Calu3 (cell line): ENCODE measurements around the gene CNTNAP2. TPM values are rescaled to one million over a fixed set of nuclear protein-coding genes. Genes with fewer than 3 reads are reported as not detected.

ENCODE experiments used
- BruUV-seq: library from RNA; stranded (reverse); fragments of 400-500 nt; replicated peaks from 2 replicates; lab custom pipeline; 2021; lab: Mats Ljungman, UMichigan
- CTCF ChIA-PET: fragments of 300-600 bp; sonication (Branson Sonifier 250); formaldehyde crosslinking; loops from one replicate; lab custom pipeline; 2022; ENCODE audit warnings: antibody characterized with exemption; lab: Charles Lee
- DNase-seq: peaks from one replicate; pipeline ENCODE4 v3.0.0; 2022
- H3K27ac Mint-ChIP-seq: one replicate; pipeline ENCODE4 v1.8.0; 2022; ENCODE audit warnings: mixed read lengths; ENCODE audit not compliant: unreplicated experiment
- H3K27me3 Mint-ChIP-seq: one replicate; pipeline ENCODE4 v1.8.0; 2022; ENCODE audit warnings: mixed read lengths; ENCODE audit not compliant: unreplicated experiment
- H3K36me3 Mint-ChIP-seq: one replicate; pipeline ENCODE4 v1.8.0; 2022; ENCODE audit warnings: mild to moderate bottlenecking, moderate library complexity, mixed read lengths; ENCODE audit not compliant: insufficient read depth, unreplicated experiment
- H3K4me1 Mint-ChIP-seq: one replicate; pipeline ENCODE4 v1.8.0; 2022; ENCODE audit warnings: mild to moderate bottlenecking, low read depth, mixed read lengths; ENCODE audit not compliant: unreplicated experiment
- H3K4me3 Mint-ChIP-seq: one replicate; pipeline ENCODE4 v1.8.0; 2022; ENCODE audit warnings: mild to moderate bottlenecking, low read depth, moderate library complexity, mixed read lengths; ENCODE audit not compliant: unreplicated experiment
- H3K9me3 Mint-ChIP-seq: one replicate; pipeline ENCODE4 v1.8.0; 2022; ENCODE audit warnings: low read depth, mixed read lengths; ENCODE audit not compliant: unreplicated experiment
- intact Hi-C: fragments of 100-400 bp; cut with micrococcal nuclease; formaldehyde crosslinking; loops from one replicate; pipeline ENCODE4 v1.10.0; 2022; ENCODE audit not compliant: unreplicated experiment
- total RNA-seq: library from RNA; stranded (reverse); gene quantifications from 2 replicates; pipeline ENCODE4 v1.2.3, GENCODE V29; 2022
- TF ChIP-seq, protein P1 (sequence below): fragments of 200-600 bp; IDR thresholded peaks from one replicate; pipeline ENCODE4 v1.8.0; 2022; ENCODE audit warnings: antibody characterized with exemption; ENCODE audit not compliant: unreplicated experiment

CNTNAP2 gene
- total RNA-seq, 1 experiment from 2014 or later = 1.1 TPM

DNA sequence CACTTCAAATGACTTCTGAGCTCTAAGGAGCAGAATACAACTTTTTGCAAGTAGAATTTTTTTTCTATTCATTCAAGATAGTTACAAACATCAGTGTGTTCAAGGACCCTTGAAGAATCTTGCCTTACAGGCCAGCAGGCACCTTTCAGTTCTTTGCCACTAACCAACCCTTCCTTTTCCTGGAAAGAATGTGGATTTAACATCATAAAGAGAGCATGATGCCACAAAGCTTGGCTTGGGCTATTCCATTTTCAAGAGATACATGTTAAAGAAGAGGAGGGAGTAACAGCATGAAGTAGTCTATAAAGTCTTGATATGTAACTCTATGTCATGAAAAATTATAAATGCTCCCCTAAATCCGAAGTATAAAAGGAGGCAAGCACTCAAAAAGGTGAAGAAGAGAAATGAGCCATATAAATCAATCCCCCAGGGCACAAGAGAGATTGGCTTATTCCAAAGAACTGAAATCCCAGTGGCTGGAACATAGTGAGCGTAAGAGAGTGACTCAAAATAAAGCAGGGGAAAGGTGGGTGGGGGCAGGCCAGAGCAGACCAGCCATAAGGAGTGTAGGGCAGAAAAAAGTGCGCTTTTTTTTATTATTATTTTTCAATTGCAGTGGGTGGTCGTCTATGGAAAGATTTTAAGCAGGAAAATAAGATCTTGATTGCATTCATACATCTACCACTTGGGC lies 1448.3 kb downstream of the CNTNAP2 start:
- H3K27ac Mint-ChIP-seq = no peak overlapping the region
- intact Hi-C loops = no loop called here
- no peaks in the 10 kb centered on the region for H3K36me3 Mint-ChIP-seq
- no peak overlapping the region for H3K4me3 Mint-ChIP-seq
- TF ChIP-seq, protein P1, sequence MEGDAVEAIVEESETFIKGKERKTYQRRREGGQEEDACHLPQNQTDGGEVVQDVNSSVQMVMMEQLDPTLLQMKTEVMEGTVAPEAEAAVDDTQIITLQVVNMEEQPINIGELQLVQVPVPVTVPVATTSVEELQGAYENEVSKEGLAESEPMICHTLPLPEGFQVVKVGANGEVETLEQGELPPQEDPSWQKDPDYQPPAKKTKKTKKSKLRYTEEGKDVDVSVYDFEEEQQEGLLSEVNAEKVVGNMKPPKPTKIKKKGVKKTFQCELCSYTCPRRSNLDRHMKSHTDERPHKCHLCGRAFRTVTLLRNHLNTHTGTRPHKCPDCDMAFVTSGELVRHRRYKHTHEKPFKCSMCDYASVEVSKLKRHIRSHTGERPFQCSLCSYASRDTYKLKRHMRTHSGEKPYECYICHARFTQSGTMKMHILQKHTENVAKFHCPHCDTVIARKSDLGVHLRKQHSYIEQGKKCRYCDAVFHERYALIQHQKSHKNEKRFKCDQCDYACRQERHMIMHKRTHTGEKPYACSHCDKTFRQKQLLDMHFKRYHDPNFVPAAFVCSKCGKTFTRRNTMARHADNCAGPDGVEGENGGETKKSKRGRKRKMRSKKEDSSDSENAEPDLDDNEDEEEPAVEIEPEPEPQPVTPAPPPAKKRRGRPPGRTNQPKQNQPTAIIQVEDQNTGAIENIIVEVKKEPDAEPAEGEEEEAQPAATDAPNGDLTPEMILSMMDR = no peak
- DNase-seq = no peak
- CTCF ChIA-PET = no interaction called here
- H3K27me3 Mint-ChIP-seq = no peaks in the 10 kb centered on the region
- H3K4me1 Mint-ChIP-seq = no peaks in the 10 kb centered on the region
- peaks cover 19% of the 10 kb centered on the region for H3K9me3 Mint-ChIP-seq
- BruUV-seq = no TSS peak

DNA sequence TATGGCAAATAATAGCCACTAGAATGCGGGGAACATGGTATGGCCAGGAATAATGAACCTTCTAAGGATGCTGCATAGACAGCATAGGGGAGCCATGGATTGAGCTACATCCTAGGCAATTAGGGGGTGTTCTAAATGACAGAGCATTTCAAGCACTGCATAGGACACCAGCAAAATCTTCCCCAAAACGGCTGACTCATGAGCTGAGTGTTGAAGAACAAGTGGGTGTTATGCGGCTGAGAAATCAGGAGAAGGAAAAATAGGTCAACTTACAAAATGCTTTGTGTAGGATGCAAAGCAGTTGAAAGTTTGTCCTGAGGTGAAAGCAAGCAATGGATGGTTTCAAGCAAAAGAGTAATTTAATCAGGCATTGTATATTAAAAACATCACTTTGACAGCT lies 1450.4 kb downstream of the CNTNAP2 start:
- CTCF ChIA-PET = no interaction called here
- BruUV-seq = no TSS peak
- peaks cover 23% of the 10 kb centered on the region for H3K9me3 Mint-ChIP-seq
- DNase-seq = no peak
- TF ChIP-seq, protein P1 = no peak
- no peak overlapping the region for H3K27ac Mint-ChIP-seq
- no peak overlapping the region for H3K4me3 Mint-ChIP-seq
- H3K4me1 Mint-ChIP-seq = no peaks in the 10 kb centered on the region
- no peaks in the 10 kb centered on the region for H3K27me3 Mint-ChIP-seq
- H3K36me3 Mint-ChIP-seq = no peaks in the 10 kb centered on the region
- intact Hi-C loops = no loop called here

- BruUV-seq = no TSS peak
- peaks cover 22% of the 10 kb centered on the region for H3K9me3 Mint-ChIP-seq
- H3K27ac Mint-ChIP-seq = no peak overlapping the region
- H3K27me3 Mint-ChIP-seq = no peaks in the 10 kb centered on the region
- TF ChIP-seq, protein P1 = no peak
- no peak for DNase-seq
- no peaks in the 10 kb centered on the region for H3K4me1 Mint-ChIP-seq
- no peaks in the 10 kb centered on the region for H3K36me3 Mint-ChIP-seq
- no peak overlapping the region for H3K4me3 Mint-ChIP-seq
- intact Hi-C loops = no loop called here
- CTCF ChIA-PET = no interaction called here
Measured at GRCh38 chr7:147569116-147569913, 1452.7 kb downstream of the CNTNAP2 start.

DNA sequence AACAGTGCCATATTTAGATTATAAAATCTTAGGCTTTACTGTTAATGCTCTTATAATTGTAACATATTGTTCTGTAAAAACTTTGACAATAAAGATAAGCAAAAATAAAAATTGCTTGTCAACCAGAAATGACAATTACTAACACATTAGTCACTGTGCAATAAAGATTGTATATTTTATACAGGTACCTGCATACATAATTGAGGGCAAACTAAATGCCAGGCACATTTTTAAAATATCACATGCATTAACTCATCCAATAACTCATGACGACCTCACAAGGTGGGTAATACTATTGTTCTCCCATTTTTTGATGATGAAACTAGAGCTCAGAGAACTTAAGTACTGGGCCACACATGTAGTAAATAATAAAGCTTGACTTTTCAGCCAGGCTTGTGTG lies 1453.8 kb downstream of the CNTNAP2 start:
- BruUV-seq = no TSS peak
- no peaks in the 10 kb centered on the region for H3K4me1 Mint-ChIP-seq
- no peak overlapping the region for H3K4me3 Mint-ChIP-seq
- H3K27ac Mint-ChIP-seq = no peak overlapping the region
- CTCF ChIA-PET = no interaction called here
- no peak for DNase-seq
- TF ChIP-seq, protein P1 = no peak
- H3K9me3 Mint-ChIP-seq = peaks cover 24% of the 10 kb centered on the region
- intact Hi-C loops = no loop called here
- H3K36me3 Mint-ChIP-seq = no peaks in the 10 kb centered on the region
- H3K27me3 Mint-ChIP-seq = no peaks in the 10 kb centered on the region
